ENCODE data around the gene ZNF778.

Gene ZNF778

DNA sequence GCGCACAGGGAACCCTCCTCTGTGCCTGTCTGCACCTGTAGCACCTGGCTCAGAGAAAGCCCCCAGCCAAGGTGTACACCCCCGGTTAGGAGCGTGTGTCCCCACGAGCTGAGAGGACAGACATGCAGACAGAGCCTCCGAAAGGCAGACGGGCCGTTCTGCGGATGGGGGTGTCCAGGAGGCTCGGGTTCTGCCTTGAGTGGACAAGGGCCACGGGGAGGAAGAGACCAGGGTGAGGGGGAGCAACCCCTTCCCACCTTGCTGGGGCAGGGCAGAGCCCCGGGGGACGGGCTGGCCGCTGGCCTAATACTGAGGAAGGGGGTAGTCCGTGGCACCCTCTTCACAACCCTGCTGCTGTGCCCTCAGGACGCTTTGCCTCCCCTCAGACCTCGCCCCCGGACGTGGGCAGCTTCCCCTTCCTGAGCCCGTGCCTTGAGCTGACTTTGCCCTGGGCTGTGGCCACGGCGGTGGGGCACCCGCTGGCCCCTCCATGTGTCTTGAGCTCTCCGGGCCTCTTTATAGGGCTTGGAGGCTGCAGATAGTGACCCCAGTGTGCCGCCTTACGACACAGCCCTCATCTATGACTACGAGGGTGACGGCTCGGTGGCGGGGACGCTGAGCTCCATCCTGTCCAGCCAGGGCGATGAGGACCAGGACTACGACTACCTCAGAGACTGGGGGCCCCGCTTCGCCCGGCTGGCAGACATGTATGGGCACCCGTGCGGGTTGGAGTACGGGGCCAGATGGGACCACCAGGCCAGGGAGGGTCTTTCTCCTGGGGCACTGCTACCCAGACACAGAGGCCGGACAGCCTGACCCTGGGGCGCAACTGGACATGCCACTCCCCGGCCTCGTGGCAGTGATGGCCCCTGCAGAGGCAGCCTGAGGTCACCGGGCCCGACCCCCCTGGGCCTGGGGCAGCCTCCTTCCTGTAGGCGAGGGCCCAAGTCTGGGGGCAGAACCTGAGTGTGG is 22.9 kb upstream of the ZNF778 start:
- DNase-seq (ENCODE audit: low read depth): no peak

DNA sequence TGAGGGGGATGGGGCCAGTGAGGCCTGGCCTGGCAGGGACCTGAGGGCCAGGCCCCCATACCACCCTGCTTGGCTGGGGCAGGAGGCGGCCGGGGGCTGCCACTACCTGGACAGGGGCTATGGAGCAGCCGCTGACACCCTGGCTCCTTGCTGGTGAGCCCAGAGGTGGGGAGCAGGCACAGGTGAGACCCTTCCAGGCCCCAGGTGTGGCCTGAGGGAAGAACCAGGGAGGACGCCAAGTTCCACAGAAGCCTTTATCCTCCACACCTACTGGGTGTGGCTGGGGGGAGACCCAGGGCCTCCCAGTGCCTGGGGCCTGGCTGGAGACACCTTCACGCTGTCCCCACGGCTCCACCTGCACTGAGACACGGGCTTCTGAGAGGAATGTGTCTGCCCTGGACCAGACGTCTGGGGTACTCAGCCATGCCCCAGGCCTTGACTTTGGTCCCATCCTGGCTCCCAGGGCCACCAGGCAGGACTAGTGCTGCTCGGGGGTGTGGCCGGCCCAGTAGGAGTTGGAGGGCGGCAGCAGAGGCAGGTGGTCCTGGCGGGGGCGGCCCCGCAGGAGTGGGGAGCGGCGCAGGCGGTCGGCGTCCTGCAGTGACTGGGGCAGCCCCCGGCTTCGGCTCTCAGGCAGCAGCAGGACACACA is 21.9 kb upstream of the ZNF778 start:
- no peak for DNase-seq (ENCODE audit: low read depth)

DNA sequence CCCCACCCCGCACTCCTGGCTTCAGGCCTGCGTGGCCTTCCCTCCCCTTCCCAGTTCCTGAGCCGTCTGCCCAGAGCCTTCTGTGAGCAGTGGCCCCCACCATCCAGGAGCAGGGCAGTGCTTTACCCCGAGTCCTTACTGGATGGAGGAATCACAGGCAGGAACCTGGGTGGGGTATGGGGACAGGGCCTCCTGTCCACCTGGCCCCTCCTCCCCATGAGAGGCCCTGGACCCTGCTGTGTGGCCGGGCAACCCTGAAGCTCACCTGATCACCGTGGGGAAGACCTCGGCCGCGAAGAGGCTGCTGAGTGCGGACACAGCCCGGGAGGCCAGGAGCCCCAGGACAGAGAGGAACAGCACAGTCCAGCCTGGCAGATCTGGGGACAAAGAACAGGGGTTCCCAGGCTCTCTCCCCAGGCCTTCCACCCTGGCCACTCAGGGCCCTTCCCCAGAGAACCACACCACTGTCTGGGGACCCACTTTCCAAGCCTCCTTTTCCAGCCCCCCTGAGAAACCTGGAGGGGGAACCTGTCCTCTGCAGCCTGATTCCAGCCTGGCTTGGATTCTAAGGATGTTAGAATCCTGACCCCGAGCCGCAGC is 20.4 kb upstream of the ZNF778 start:
- no peak for DNase-seq (ENCODE audit: low read depth)

DNA sequence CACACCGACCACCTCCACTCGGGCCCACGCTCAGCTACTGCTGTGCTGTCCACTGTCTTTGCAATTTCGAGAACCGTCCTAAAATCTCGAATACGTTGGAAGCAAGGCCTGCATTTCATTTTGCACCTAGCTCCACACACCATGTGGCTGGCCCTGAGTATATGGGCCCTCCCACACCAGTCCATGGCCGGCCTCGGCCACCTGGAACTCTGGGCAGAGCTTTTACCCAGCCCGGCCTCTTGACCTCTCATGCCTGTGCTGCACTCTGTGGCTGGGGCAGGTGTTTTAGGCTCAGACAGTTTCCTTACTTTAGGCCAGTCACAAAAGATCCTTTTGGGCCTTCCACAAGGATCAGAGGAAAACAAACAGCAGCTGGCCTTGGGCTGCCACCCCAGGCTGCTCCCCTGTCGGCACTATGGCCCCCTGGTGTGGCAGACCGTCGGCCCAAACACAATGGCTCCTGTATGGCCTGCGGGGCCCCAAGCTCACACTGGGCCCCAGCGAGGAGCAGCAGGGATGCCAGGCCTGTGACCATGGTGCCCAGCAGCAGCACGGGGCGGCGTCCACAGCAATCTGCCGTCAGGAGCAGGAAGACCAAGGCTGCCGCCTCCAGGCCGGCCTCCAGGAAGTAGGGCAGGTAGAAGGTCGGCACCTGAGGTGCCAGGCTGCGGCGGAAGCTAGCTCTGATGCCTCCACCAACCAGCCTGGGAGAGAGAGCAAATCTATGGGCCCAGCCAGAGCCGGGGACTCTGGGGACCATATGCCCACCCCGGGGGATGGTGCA is 19.7 kb upstream of the ZNF778 start:
- DNase-seq (ENCODE audit: low read depth): no peak

DNA sequence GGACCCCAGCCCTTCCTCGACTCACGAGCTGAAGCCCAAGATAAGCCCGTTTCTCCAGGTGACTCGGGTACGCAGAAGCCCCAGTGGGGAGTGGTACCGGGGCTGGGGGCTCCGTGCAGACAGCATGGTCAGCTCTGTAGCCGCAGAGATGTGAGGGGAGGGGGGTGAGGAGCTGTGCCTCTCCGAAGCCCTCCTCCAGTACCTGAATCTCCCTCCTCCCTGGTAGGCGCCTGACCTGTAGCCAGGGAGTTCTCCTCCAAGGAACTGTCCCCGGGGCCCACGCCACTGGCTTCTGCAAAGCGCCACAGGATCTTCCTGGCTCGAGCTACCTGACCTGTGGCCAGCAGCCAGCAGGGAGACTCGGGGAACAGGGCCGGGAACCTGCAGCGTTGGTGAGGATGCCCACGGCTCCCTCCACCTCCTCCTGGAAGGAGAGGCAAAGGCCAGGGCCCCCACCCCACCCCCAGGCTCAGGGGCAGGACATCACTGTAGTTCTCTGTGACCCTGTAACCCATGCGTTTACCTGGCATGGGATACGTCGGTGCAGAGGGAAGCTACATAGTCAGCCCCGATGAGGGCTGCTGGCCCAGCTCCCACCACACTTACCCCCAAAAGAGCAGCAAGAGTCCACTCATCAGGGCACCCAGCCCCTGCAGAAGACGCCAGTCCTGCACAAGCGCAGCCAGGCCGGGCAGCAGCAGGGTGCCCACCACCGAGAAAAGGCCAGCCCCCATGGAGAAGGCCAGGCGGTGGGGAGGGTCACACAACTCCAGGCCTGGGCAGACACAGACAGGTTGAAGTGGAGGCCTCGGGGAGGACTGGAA is 18.9 kb upstream of the ZNF778 start:
- no peak for DNase-seq (ENCODE audit: low read depth)

DNA sequence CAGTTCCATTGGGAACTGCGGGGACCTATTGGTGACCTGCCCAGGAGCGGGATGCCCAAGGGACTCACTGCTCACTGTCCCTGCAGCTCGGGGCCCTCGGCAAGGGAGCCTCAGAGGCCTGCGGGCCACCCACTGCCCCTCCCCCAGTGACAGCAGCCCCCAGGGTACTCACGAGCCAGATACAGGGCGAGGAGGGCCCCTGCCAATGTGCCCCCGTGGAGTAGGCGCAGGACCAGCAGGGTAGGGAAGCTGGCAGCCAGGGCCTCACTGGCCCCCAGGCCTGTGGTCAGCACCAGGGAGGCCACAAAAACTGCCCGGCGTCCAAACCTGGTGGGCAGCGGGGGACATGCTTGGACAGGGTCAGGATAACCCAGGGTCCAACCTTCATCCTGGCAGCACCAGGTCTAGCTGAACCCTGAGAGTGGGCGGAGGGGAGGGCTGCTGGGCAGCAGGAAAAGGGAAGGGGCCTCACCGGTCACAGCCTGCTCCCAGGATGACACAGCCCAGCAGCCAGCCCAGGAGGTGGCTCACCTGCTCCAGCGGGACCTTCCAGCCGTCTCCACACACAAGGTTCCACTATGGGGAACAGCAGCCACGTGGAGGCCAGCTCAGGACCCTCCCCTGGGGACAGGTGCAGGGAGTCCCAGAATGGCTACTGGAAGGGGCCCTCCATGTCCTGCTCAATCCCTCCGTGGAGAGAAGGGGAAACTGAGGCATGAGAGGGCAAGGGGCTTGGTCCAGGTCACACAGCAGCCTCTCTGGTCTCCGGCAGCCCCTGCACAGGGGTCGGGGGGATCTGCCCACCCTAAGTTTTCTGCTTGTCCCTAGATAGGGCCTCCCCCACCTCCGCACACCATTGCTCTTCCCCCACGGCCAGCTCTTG is 18.0 kb upstream of the ZNF778 start:
- DNase-seq (ENCODE audit: low read depth): no peak

DNA sequence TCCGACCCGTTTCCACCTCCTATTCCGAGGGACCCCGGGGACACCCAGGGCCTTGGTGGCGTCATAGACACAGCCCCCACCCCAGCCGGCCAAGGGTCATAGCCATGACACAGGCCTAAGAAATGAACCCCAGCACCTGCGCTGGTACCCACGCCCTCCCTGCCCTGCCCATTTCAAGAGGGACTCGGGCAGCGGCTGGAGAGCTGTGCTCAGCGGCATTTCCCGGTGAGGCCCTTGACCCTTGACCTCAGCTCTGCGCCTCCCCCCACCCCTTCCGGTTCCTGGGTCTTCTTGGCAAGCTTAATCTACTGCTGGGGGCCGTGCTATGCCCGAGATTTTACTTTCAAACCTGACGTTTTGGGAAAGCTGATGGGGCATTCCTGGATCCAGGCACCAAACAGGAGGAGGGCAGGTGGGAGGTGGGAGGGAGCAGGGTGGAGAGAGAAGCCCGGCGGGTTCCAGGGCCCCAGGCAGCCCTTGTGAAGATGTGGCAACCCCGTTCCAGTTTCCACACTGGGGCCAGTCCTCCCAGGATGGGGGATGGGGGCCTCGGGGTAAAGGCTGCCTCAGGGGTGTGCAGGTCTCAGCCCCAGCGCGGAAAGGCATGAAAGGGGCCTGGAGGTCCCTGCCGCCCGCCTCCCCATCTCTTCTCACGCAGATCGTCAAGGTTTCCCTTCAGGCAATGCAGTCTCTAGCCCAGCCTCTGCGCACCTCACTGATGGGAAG is 17.2 kb upstream of the ZNF778 start, which contains the start of gene SLC22A31:
TSS of gene SLC22A31 (minus strand) at position 414 of the 726 bp plus-strand sequence. CDS start at position 378, 36 bp downstream.
- DNase-seq (ENCODE audit: low read depth): no peak

DNA sequence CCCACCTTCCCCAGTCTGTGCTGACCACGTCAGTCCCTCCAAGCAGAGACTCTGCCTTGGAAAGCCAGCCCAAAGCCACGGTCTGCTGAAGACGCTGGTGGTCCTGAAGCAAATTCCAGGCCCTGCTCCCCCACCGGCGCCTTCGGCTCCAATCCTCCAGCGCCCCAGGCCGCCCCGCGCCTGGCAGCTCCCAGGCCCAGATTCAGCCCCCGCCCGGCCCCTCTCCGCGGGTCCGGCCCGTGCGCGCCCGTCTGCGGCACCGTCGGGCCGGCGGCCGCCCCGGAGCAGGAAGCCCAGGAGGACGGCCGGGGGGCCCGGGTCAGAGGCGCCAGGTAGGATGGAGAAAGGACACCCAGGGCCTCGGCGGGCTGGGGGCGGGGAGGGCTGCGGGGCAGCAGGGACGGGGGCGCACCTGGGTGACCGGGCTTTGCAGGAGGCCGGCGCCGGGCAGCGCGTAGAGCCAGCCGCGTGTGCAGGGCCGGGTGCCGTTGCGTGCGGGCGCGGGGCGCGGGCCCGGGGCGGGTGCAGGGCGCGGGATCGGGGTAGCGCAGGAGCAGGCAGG is 16.6 kb upstream of the ZNF778 start:
- no peak for DNase-seq (ENCODE audit: low read depth)

DNA sequence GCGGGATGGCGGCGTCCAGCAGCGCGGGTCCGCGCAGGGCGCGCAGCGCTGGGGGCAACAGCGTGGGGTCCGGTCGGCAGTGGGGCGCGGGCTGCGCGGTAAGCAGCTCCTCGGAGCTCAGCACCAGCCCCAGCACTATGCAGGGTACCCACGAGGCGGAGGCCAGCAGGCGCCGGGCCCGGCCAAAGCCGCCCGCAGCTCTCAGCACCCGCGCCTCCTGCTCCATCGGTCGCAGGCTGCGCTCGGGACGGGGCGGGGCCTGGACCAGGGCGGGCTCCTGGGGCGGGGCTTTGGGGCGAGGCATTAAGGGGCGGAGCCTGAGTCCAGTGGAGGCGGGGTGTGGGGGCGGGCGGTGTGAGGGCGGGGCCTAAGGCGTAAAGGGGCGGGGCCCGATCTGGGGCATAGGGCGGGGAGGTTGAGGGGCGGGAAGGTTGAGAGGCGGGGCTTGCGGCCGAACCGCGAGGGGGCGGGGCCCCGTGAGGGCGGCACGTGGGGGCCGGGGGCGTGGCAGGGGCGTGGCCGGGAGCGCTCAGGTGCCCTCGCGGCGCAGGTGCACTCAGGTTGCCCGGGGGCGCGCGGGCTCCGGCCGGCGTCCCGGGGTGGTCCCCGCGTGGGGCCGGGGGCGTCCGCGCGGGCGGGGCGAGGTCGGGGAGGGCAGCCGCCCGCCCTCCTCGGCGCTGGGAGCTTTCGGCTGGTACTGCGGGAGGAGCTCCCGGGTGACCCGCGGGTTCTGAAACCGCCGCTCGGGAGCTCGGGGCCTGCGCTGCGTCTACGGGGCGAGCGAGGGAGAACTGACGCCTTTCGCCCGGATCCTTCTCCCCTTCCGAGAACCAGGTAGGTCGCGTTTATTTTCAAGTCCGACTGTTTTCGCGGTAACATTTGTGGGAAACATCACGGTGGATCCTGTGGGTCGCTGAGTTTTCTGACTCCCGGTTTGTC is 15.8 kb upstream of the ZNF778 start:
- DNase-seq (ENCODE audit: low read depth): no peak

DNA sequence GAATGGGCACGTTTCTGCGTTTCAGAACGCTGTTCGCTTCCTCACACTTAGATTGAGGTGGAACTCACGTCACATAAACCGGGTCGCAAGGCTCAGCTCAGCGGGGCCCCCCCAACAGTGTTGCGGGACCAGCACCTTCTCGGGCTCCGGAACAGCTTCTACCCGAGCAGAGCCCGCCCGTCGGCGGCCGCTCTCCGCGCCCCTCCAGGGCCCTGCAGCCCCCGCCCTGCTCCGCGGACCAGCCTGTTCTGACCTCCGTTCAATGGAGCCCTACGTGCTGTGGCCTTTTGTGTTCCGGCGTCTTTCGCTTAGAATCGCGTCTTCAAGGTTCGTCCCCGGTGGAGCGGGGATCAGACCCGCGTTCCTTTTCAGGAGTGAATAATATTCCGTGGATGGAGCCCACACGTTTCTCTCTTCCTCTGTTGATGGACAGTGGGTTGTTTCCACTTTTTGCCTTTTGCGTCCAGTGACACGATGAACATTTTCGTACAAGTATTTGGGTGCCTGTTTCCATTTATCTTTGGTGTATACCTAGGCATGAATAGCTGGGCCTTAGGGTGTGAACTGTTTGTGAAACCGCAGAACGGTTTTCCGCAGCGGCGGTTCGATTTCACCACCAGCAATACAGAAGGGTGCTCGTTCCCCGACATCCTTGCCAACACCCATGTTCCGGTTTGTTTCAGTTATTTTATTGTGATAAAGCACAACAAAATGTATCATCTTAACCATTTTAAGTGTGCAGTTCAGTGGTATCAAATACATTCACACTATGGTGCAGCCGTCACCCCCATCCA is 14.9 kb upstream of the ZNF778 start:
- DNase-seq (ENCODE audit: low read depth): no peak

DNA sequence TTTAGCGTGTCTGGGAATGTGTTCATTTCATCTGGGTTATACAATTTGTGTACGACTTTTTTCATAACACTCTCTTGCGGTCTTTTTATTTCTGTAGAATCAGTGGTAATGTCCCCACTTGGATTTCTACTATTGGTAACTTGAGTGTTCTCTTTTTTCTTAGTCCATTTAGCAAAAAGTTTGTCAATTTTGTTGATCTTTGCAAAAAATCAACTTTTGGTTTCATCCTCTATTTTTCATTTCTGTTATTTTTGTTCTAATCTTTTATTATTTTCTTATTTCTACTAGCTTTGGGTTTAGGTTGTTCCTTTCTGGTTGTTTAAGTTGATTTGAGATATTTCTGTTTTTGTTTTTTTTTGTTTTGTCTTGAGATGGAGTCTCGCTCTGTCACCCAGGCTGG is 9.5 kb upstream of the ZNF778 start:
- no peak for DNase-seq (ENCODE audit: low read depth)

DNA sequence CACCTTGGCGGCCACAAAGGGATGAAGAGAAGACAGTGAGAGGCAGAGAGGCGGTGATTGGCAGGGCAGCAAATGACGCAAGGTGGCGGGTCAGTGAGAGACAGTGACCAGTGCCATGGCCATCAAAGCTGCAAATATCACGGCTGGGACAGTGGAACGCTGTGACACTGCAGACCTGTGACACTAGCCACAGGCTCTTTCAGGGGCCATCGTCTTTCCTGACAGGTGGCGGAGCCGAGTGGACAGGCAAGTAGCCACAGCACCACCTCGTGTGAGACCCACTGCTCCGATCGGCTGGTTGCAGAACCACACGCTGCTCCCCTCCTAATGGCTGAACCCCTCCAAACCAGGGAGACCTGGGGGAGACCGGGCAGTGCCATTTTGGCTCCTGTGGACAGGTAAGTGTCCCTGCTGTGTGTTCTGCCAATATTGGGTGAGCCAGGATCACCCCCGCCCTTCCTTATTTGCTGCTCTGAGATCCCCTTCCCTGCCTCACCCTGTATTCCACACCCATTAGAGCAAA is 7.9 kb upstream of the ZNF778 start:
- DNase-seq (ENCODE audit: low read depth): no peak

DNA sequence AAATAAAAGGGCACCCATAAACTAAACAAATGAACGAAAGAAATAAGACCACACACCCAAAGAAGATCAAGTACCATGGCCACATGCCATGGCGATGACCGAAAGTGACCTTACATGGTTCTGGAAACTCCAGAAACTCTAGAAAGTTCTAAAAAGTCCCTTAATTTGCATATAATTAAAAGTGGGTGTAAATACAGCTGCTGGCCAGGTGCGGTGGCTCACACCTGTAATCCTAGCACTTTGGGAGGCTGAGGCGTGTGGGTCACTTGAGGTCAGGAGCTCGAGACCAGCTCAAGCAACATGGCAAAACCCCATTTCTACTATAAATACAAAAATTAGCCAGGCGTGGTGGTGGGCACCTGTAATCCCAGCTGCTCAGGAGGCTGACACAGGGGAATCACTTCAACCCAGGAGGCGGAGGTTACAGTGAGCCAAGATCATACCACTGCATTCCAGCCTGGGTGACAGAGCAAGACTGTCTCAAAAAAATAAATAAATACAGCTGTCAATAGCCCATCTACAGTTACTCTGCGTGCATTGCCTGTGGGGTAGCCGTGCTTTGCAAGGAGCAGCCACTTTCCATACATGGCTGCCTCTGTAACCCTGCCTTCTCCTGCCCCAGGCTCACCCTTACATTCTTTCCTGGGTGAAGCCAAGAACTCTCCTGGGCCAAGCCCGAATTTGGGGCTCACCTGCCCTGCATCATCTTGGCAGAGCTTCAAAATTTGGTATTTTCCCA is 7.2 kb upstream of the ZNF778 start:
- no peak for DNase-seq (ENCODE audit: low read depth)

DNA sequence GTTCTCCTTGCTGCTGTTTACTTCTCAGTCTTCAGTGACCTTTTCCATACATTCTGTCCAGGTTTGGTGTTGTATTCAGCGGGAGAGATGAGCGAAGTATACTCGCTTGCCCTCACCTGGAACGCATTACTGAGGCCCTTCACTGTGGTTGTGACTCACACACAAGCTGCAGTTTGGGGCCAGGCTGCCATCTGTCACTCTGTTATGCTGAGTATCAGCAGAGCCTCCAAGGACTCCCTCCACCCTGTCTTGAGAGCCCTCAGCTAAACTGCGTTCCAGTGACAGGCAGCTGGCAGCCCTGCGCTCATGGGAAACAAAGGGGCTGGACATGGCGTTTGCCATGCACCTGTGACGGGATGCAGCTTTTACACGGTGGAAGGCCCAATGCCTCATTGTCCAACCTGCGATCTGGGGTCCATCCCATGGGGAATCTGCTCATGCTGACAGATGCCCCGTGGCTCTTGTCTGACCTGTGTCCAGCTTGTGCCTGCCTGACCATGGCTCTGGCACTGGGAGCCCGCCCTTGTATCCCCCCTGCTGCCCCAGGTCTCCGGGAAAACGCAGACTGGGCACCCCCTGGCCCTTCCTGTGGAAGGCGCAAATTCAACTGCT is 6.5 kb upstream of the ZNF778 start:
- DNase-seq (ENCODE audit: low read depth): no peak

DNA sequence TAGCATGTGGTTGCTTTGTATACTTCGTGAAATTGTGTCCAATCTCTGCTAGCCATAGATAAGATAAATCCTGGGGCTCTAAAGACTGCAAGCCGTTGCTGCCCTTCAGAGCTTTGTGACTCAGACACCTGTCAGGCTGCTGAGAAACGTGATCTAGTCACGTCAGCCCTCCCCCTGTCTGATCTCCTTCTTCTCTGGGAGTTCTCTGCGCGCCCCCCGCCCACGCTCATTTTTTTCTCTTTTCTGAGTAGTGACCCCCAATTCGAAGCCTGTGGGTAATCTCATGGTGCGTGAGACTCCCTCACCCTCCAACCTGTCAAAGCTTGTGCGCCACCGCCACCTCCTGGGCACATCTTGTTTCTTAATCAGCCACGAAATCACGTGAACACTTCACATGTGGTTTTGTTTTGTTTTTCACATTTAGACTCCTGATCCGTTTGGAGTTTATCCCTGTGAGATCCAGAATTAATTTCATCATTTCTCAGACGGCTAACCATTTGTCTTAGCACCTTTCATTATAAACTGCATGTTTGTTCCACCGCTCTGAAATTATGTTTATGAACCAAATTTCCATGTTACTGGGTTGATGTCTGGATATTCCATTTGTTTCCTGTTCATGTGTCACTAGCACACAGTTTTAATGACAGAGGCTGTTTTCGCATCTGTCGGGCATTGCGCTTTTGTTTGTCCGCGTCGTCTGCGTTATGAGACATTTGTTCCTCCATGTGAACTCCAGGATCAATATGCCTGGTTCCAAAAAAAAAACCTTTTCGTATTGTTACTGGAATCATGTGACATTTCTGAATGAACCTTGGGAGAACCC is 977 bp upstream of the ZNF778 start:
- DNase-seq (ENCODE audit: low read depth): peak; percentile 65

Measured in stromal cell of bone marrow (primary cell).